GM23248 (cell line): ENCODE data around the gene ARHGEF28. TPM values are rescaled to one million over a fixed set of nuclear protein-coding genes. Genes with fewer than 3 reads are reported as not detected.

Experiments used
- DNase-seq: peaks from one replicate; pipeline ENCODE4 v3.0.0-alpha.2; 2015
- H2AFZ ChIP-seq: fragments of 200-600 bp; sonication (generic); 2 replicates; pipeline ENCODE4 v1.6.1; 2016; ENCODE audit warnings: antibody characterized with exemption
- H3F3A ChIP-seq: fragments of 200-600 bp; sonication (generic); 2 replicates; pipeline ENCODE4 v1.6.1; 2016; ENCODE audit warnings: mild to moderate bottlenecking, antibody characterized with exemption, mixed run types; ENCODE audit not compliant: insufficient read depth
- H3K27ac ChIP-seq: fragments of 200-600 bp; sonication (generic); 2 replicates; pipeline ENCODE4 v1.5.1; 2016; ENCODE audit warnings: mild to moderate bottlenecking
- H3K27me3 ChIP-seq: fragments of 200-600 bp; sonication (generic); replicated peaks from 2 replicates; pipeline ENCODE4 v1.6.1; 2016; ENCODE audit warnings: mild to moderate bottlenecking; ENCODE audit not compliant: insufficient read depth
- H3K36me3 ChIP-seq: fragments of 200-600 bp; sonication (generic); 2 replicates; pipeline ENCODE4 v1.6.1; 2016; ENCODE audit warnings: low read depth, mild to moderate bottlenecking
- H3K4me1 ChIP-seq: fragments of 200-600 bp; sonication (generic); 2 replicates; pipeline ENCODE4 v1.6.1; 2016; ENCODE audit warnings: mild to moderate bottlenecking; ENCODE audit not compliant: insufficient read depth
- H3K4me2 ChIP-seq: fragments of 200-600 bp; sonication (generic); one replicate; pipeline ENCODE4 v1.6.1; 2016; ENCODE audit warnings: mild to moderate bottlenecking; ENCODE audit not compliant: unreplicated experiment
- H3K4me3 ChIP-seq: fragments of 200-600 bp; sonication (generic); 2 replicates; pipeline ENCODE4 v1.5.1; 2016; ENCODE audit warnings: mild to moderate bottlenecking
- H3K79me2 ChIP-seq: fragments of 200-600 bp; sonication (generic); 2 replicates; pipeline ENCODE4 v1.6.1; 2016; ENCODE audit warnings: mild to moderate bottlenecking; ENCODE audit not compliant: insufficient read depth
- H3K9ac ChIP-seq: fragments of 200-600 bp; sonication (generic); 2 replicates; pipeline ENCODE4 v1.6.1; 2016; ENCODE audit warnings: mild to moderate bottlenecking
- H3K9me2 ChIP-seq: fragments of 200-600 bp; sonication (generic); 2 replicates; pipeline ENCODE4 v1.6.1; 2016; ENCODE audit warnings: mixed run types, mild to moderate bottlenecking, moderate library complexity; ENCODE audit not compliant: insufficient read depth
- H3K9me3 ChIP-seq: fragments of 200-600 bp; sonication (generic); one replicate; pipeline ENCODE4 v1.6.1; 2017; ENCODE audit warnings: low read depth
- H4K20me1 ChIP-seq: fragments of 200-600 bp; sonication (generic); 2 replicates; pipeline ENCODE4 v1.6.0; 2016; ENCODE audit not compliant: insufficient read depth
- EZH2 ChIP-seq: fragments of 200-600 bp; sonication (generic); IDR thresholded peaks from 2 replicates; pipeline ENCODE4 v1.6.1; 2018; ENCODE audit warnings: antibody characterized with exemption, mild to moderate bottlenecking; ENCODE audit not compliant: insufficient read depth, poor library complexity, severe bottlenecking
- EZH2phosphoT487 ChIP-seq: fragments of 200-600 bp; sonication (generic); IDR thresholded peaks from 2 replicates; pipeline ENCODE4 v1.6.1; 2018; ENCODE audit warnings: antibody characterized with exemption, moderate library complexity, mild to moderate bottlenecking, low read depth; ENCODE audit not compliant: insufficient read depth
- whole genome bisulfite sequencing, 2 experiments: methylation state at CpG; one replicate each; pipeline ENCODE4 v1.1.6; 2015 to 2017; ENCODE audit warnings: low lambda C conversion rate in 2 of 2, low coverage in 1 of 2; ENCODE audit errors: missing lambda C conversion rate in 2 of 2; 5-methylcytosine and 5-hydroxymethylcytosine counted together
- in situ Hi-C: fragments of 300-500 bp; cut with MboI; formaldehyde crosslinking; loops from 2 replicates; pipeline ENCODE4 v1.15.0; 2020
- polyA plus RNA-seq: library from polyadenylated mRNA; unstranded; fragments of >200 nt; fragmentation: Nextera tagmentation; extraction: Ambion mirVana; gene quantifications from 2 replicates; pipeline ENCODE4 v1.2.1, GENCODE V29; 2016
- total RNA-seq: library from RNA; depleted of rRNA; stranded (reverse); fragments of >200 nt; shearing (Covaris generic); gene quantifications from 2 replicates; pipeline ENCODE4 v1.2.3, GENCODE V29; 2014

Gene ARHGEF28
- total and polyA plus RNA-seq, 2 experiments from 2014 or later = 5.0 to 9.6 TPM

GRCh38 chr5:73858776-73859175, 232.8 kb downstream of the ARHGEF28 start:
- 66 to 76% methylated on average over 3 of the region's 3 CpGs for WGBS, 2 experiments
- TF ChIP-seq EZH2 = no peak
- TF ChIP-seq EZH2phosphoT487 = no peak
- Histone ChIP-seq H4K20me1 (no peaks in the 10 kb centered on the region), H3K9me3 (no peaks in the 10 kb centered on the region), H3K36me3 (0 out of 2 replicates have a peak, but pooled peaks cover 4% of the 10 kb centered on the region), H3K4me3 (no peak overlapping the region), H3K9ac (no peak overlapping the region), H3K27ac (no peak overlapping the region), H3K4me2 (no peak overlapping the region), H3K4me1 (peaks cover 19% of the 10 kb centered on the region), H2AFZ (no peak overlapping the region), H3K27me3 (no peaks in the 10 kb centered on the region), H3K79me2 (no peaks in the 10 kb centered on the region), H3K9me2 (no peaks in the 10 kb centered on the region), H3F3A (no peaks in the 10 kb centered on the region)
- in situ Hi-C loops = no loop called here
- DNase-seq = peak; percentile 11

DNA sequence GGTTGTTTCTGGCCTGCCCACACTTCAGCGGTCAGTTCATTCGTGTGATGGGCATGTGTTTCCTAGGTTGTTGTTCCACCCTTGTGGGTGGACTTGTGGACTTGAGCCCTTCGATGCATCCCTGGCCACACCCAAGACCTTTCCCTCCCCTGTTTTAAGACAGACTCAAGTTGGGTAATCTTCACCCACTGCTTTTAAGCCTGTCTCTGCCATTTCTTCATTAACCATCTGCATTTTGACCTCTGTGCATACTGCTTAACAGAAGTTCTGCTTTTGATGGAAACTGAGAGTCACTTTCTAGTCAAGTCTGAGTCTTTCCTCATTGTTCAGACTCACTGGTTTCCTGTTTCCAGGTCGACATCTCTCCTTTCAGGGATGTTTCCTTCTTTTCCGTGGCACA, 233.7 kb downstream of the ARHGEF28 start:
- Histone ChIP-seq H3K4me3 (no peak overlapping the region), H3K79me2 (no peaks in the 10 kb centered on the region), H3K27ac (no peak overlapping the region), H3K9me2 (no peaks in the 10 kb centered on the region), H2AFZ (no peak overlapping the region), H3K4me2 (no peak overlapping the region), H3K4me1 (peaks cover 19% of the 10 kb centered on the region), H3K9me3 (no peaks in the 10 kb centered on the region), H3K36me3 (0 out of 2 replicates have a peak, but pooled peaks cover 4% of the 10 kb centered on the region), H3K27me3 (no peaks in the 10 kb centered on the region), H4K20me1 (no peaks in the 10 kb centered on the region), H3F3A (no peaks in the 10 kb centered on the region), H3K9ac (no peak overlapping the region)
- in situ Hi-C loops = no loop called here
- WGBS, 2 experiments = 65 to 67% methylated on average over 5 of the region's 5 CpGs
- no peak for DNase-seq
- no peak for TF ChIP-seq EZH2
- no peak for TF ChIP-seq EZH2phosphoT487

GRCh38 chr5:73861313-73861988, 235.5 kb downstream of the ARHGEF28 start:
- in situ Hi-C loops = no loop called here
- 89 to 90% methylated on average over 4 of the region's 4 CpGs for WGBS, 2 experiments
- peak; percentile 29 for DNase-seq
- Histone ChIP-seq H3K27me3 (no peaks in the 10 kb centered on the region), H3K4me3 (no peak overlapping the region), H3K4me2 (no peak overlapping the region), H3K36me3 (0 out of 2 replicates have a peak, but pooled peaks cover 4% of the 10 kb centered on the region), H2AFZ (no peak overlapping the region), H3K4me1 (peaks cover 19% of the 10 kb centered on the region), H4K20me1 (no peaks in the 10 kb centered on the region), H3F3A (no peaks in the 10 kb centered on the region), H3K27ac (no peak overlapping the region), H3K9me3 (no peaks in the 10 kb centered on the region), H3K79me2 (no peaks in the 10 kb centered on the region), H3K9me2 (no peaks in the 10 kb centered on the region), H3K9ac (no peak overlapping the region)
- TF ChIP-seq EZH2phosphoT487 = no peak
- TF ChIP-seq EZH2 = no peak

DNA sequence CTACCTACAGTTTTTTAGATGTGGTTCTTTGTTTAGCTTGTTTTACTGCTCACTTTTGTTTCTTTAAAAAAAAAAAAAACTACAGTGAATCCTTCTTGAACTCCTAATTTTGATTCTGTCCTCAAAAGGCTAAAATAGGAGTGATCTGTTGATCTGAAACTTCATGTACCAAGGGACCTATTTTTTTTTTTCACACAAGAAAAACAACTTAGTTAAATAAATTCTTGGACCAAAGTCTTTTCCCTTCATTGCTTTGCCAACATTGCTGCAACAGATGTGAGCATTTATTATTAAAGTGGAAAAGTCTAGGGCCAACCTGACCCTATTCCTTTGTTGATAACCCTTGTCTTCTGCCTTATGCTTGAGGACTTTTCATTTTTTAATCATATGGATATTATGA, 236.8 kb downstream of the ARHGEF28 start:
- Histone ChIP-seq H3F3A (no peaks in the 10 kb centered on the region), H3K4me1 (peaks cover 14% of the 10 kb centered on the region), H3K9me2 (no peaks in the 10 kb centered on the region), H3K4me3 (no peak overlapping the region), H4K20me1 (no peaks in the 10 kb centered on the region), H3K36me3 (0 out of 2 replicates have a peak, but pooled peaks cover 4% of the 10 kb centered on the region), H3K27ac (no peak overlapping the region), H2AFZ (no peak overlapping the region), H3K4me2 (no peak overlapping the region), H3K79me2 (no peaks in the 10 kb centered on the region), H3K9ac (no peak overlapping the region), H3K9me3 (no peaks in the 10 kb centered on the region), H3K27me3 (no peaks in the 10 kb centered on the region)
- in situ Hi-C loops = no loop called here
- no peak for DNase-seq
- TF ChIP-seq EZH2 (no peak), EZH2phosphoT487 (no peak)
